ENCODE data around the gene NR2F6. TPM values are rescaled to one million over a fixed set of nuclear protein-coding genes. Genes with fewer than 3 reads are reported as not detected.

NR2F6 gene
- total and polyA plus RNA-seq, 2 of the 4 experiments (the other 2 are of a cell fraction), result 8.4 to 20.5 TPM

DNA sequence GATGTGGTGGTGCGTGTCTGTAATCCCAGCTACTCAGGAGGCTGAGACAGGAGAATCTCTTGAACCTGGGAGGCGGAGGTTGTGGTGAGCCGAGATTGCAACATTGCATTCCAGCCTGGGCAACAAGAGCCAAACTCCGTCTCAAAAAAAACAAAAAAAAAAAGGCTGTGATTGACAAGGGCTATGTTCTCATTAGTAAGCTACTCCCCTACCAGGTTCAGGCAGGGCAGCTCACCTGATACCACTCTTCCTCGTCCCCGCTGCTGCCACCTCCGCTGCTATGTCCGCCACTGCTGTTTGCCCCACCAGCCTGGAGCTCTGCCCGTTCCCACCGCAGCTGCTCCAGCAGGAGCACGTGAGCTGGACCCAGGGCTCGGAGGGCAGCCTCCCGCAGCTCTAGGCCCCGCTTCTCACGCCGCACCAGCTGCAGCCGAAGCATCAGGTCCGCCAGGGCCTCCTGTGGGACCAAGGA is 9.5 kb upstream of the NR2F6 start:
- TF ChIP-seq RFX5 (IDR thresholded peaks at IDR 0.05; ENCODE audit: low read depth, low read length) (no peak), RAD21 (IDR thresholded peaks at IDR 0.05; ENCODE audit: low read length) (no peak), NFE2L2 (IDR thresholded peaks at IDR 0.05; ENCODE audit: low read depth, low read length) (no peak), MXI1 (IDR thresholded peaks at IDR 0.05; ENCODE audit: borderline replicate concordance, low read depth, low read length) (no peak), BHLHE40 (IDR thresholded peaks at IDR 0.05; ENCODE audit: low read depth, low read length) (no peak), MAFK (IDR thresholded peaks at IDR 0.05; ENCODE audit: low read depth, low read length) (no peak), CHD1 (IDR thresholded peaks at IDR 0.05; ENCODE audit: low read depth, low read length) (no peak), MAZ (IDR thresholded peaks at IDR 0.05; ENCODE audit: borderline replicate concordance, low read depth, low read length) (no peak), SMC3 (IDR thresholded peaks at IDR 0.05; ENCODE audit: low read depth, low read length) (no peak), POLR2A (IDR thresholded peaks at IDR 0.05; ENCODE audit: low read depth, low read length) (no peak), CEBPB (IDR thresholded peaks at IDR 0.05; ENCODE audit: low read depth, low read length) (no peak)
- TF ChIP-seq, protein P1, sequence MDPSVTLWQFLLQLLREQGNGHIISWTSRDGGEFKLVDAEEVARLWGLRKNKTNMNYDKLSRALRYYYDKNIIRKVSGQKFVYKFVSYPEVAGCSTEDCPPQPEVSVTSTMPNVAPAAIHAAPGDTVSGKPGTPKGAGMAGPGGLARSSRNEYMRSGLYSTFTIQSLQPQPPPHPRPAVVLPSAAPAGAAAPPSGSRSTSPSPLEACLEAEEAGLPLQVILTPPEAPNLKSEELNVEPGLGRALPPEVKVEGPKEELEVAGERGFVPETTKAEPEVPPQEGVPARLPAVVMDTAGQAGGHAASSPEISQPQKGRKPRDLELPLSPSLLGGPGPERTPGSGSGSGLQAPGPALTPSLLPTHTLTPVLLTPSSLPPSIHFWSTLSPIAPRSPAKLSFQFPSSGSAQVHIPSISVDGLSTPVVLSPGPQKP (IDR thresholded peaks at IDR 0.05; ENCODE audit: borderline replicate concordance, low read depth, low read length), result no peak
- TF ChIP-seq, protein P2, sequence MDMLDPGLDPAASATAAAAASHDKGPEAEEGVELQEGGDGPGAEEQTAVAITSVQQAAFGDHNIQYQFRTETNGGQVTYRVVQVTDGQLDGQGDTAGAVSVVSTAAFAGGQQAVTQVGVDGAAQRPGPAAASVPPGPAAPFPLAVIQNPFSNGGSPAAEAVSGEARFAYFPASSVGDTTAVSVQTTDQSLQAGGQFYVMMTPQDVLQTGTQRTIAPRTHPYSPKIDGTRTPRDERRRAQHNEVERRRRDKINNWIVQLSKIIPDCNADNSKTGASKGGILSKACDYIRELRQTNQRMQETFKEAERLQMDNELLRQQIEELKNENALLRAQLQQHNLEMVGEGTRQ (IDR thresholded peaks at IDR 0.05; ENCODE audit: low read depth, low read length), result no peak
- TF ChIP-seq, protein P3, sequence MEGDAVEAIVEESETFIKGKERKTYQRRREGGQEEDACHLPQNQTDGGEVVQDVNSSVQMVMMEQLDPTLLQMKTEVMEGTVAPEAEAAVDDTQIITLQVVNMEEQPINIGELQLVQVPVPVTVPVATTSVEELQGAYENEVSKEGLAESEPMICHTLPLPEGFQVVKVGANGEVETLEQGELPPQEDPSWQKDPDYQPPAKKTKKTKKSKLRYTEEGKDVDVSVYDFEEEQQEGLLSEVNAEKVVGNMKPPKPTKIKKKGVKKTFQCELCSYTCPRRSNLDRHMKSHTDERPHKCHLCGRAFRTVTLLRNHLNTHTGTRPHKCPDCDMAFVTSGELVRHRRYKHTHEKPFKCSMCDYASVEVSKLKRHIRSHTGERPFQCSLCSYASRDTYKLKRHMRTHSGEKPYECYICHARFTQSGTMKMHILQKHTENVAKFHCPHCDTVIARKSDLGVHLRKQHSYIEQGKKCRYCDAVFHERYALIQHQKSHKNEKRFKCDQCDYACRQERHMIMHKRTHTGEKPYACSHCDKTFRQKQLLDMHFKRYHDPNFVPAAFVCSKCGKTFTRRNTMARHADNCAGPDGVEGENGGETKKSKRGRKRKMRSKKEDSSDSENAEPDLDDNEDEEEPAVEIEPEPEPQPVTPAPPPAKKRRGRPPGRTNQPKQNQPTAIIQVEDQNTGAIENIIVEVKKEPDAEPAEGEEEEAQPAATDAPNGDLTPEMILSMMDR (conservative IDR thresholded peaks at IDR 0.05; ENCODE audit: low read depth, low read length), result no peak
- in situ Hi-C loops (cut with MboI; ENCODE audit: low sequenced_read_pairs), result no loop called here
- H2AK9ac ChIP-seq (replicated peaks; ENCODE audit: low read depth, low read length, poor library complexity), result no peak overlapping the region
- no peaks in the 10 kb centered on the region for H4K20me1 ChIP-seq (ENCODE audit: insufficient read depth, low read length)
- no TSS peak for BruUV-seq (replicated peaks)
- no peak overlapping the region for H2BK5ac ChIP-seq (ENCODE audit: low read depth, low read length, poor library complexity, severe bottlenecking)
- ChIA-PET CTCF (no interaction called here), POLR2A (ENCODE audit: unreplicated experiment) (interaction anchor here (0.6 kb wide), 1 partner anchor 24 kb away, joined by 10 read pairs; no protein-coding TSS in a partner anchor)
- H3K4ac ChIP-seq (ENCODE audit: low read depth, low read length), result no peak overlapping the region
- H3K9me1 ChIP-seq (ENCODE audit: insufficient read depth, low read length), result no peaks in the 10 kb centered on the region
- H3K18ac ChIP-seq (ENCODE audit: low read depth, low read length), result no peak overlapping the region
- no peak overlapping the region for H3K56ac ChIP-seq (ENCODE audit: extremely low read depth, insufficient read depth, low read length)
- DNase-seq (no peak), ATAC-seq (ENCODE audit: low read depth) (no peak)
- no peak overlapping the region for H4K5ac ChIP-seq (ENCODE audit: low read depth, low read length)
- H3K4me2 ChIP-seq (ENCODE audit: low read depth, low read length), result no peak overlapping the region
- H3K27ac ChIP-seq (ENCODE audit: insufficient read depth, low read length), result no peak overlapping the region
- no peak overlapping the region for H2BK15ac ChIP-seq (ENCODE audit: low read depth, low read length)
- no peak overlapping the region for H4K91ac ChIP-seq (ENCODE audit: insufficient read depth, low read depth, low read length)
- H3K9ac ChIP-seq (ENCODE audit: low read depth, low read length), result no peak overlapping the region
- H3K4me3 ChIP-seq (ENCODE audit: insufficient read depth, low read depth, low read length), result no peak overlapping the region
- no peaks in the 10 kb centered on the region for H3K36me3 ChIP-seq (ENCODE audit: control insufficient read depth, insufficient read depth, low read length)
- no peak overlapping the region for H2AK5ac ChIP-seq (ENCODE audit: low read depth, low read length)
- H3K14ac ChIP-seq (replicated peaks; ENCODE audit: low read depth, low read length), result no peak overlapping the region
- intact Hi-C loops (cut with micrococcal nuclease), result no loop called here
- peaks cover 10% of the 10 kb centered on the region for H3K9me3 ChIP-seq (ENCODE audit: control insufficient read depth, insufficient read depth, low read length)
- H4K8ac ChIP-seq (ENCODE audit: low read depth in 2 of 2, low read length in 2 of 2), result no peak overlapping the region
- dilution Hi-C loops (cut with HindIII; ENCODE audit: low sequenced_read_pairs, unreplicated experiment), result no loop called here
- no peaks in the 10 kb centered on the region for H3K4me1 ChIP-seq (ENCODE audit: control insufficient read depth, insufficient read depth, low read length)
- no peak overlapping the region for H2AFZ ChIP-seq (replicated peaks; ENCODE audit: low read length, poor library complexity)
- no peak overlapping the region for H3K23ac ChIP-seq (ENCODE audit: low read depth, low read length)
- WGBS, 2 experiments (ENCODE audit: extremely low coverage in 2 of 2, insufficient read length in 1 of 2), result 51% methylated on average over 5 of the region's 18 CpGs; no CpG with 5 or more reads in 1 of the 2 experiments
- no peaks in the 10 kb centered on the region for H3K79me1 ChIP-seq (ENCODE audit: low read depth in 1 of 2, low read length in 2 of 2)
- H2BK120ac ChIP-seq (ENCODE audit: low read depth, low read length), result no peak overlapping the region
- no peaks in the 10 kb centered on the region; the same call in 1 of the 2 replicates for H3K27me3 ChIP-seq (ENCODE audit: control insufficient read depth, insufficient read depth, low read length)
- no peak overlapping the region for H2BK20ac ChIP-seq (ENCODE audit: low read depth, low read length)

Data from IMR-90 (cell line).